HG02852 (cell line): ENCODE measurements around the gene GNG12.

Experiments
- ATAC-seq: cut with Tn5 transposase; IDR thresholded peaks from one replicate; pipeline ENCODE4 v1.9.1; 2021; ENCODE audit warnings: mild to moderate bottlenecking, moderate library complexity; ENCODE audit not compliant: unreplicated experiment

The GNG12 gene

GRCh38 chr1:67843331-67843730 lies 10.1 kb upstream of the GNG12 start:
- no peak for ATAC-seq

- ATAC-seq = no peak
Measured at GRCh38 chr1:67840449-67840848, 7.2 kb upstream of the GNG12 start.

GRCh38 chr1:67839826-67840225 lies 6.6 kb upstream of the GNG12 start:
- no peak for ATAC-seq

- ATAC-seq = no peak
Measured at GRCh38 chr1:67838180-67838910, 5.1 kb upstream of the GNG12 start.

GRCh38 chr1:67836769-67837168 lies 3.5 kb upstream of the GNG12 start:
- no peak for ATAC-seq

- ATAC-seq = no peak
Measured at GRCh38 chr1:67835663-67836452, 2.6 kb upstream of the GNG12 start.

- no peak for ATAC-seq
Measured at GRCh38 chr1:67834246-67834877, 1.1 kb upstream of the GNG12 start.

- ATAC-seq = peak; percentile 15
Measured at GRCh38 chr1:67833602-67833940, 304 bp upstream of the GNG12 start.

- ATAC-seq = no peak
Measured at GRCh38 chr1:67831850-67832513, 1.3 kb downstream of the GNG12 start.

GRCh38 chr1:67830928-67831830 lies 2.1 kb downstream of the GNG12 start:
- ATAC-seq = no peak

- no peak for ATAC-seq
Measured at GRCh38 chr1:67830226-67830625, 3.0 kb downstream of the GNG12 start.

- ATAC-seq = no peak
Measured at GRCh38 chr1:67827688-67828087, 5.6 kb downstream of the GNG12 start.

- no peak for ATAC-seq
Measured at GRCh38 chr1:67825591-67825990, 7.7 kb downstream of the GNG12 start.

GRCh38 chr1:67824766-67825165 lies 8.5 kb downstream of the GNG12 start:
- no peak for ATAC-seq

GRCh38 chr1:67823615-67824014 lies 9.7 kb downstream of the GNG12 start:
- ATAC-seq = no peak

GRCh38 chr1:67821263-67821662 lies 12.0 kb downstream of the GNG12 start:
- no peak for ATAC-seq

GRCh38 chr1:67818725-67819301 lies 14.5 kb downstream of the GNG12 start:
- no peak for ATAC-seq

- ATAC-seq = no peak
Measured at GRCh38 chr1:67818162-67818561, 15.1 kb downstream of the GNG12 start.

GRCh38 chr1:67817319-67817718 lies 15.9 kb downstream of the GNG12 start:
- no peak for ATAC-seq

GRCh38 chr1:67816506-67816905 lies 16.8 kb downstream of the GNG12 start:
- no peak for ATAC-seq
